Stimulated activated CD4-positive, alpha-beta T cell treated with anti-CD3 and anti-CD28 coated beads, Interleukin-1b, Interleukin-23, amount 100 ng/mL, for 4 hours (primary cell): ENCODE data around the gene CYP2F1.
"Not testable (repeated sequence)": the region's sequence is repeated elsewhere in the genome, so short reads cannot be mapped to it uniquely, and the experiment has no call there.

Experiments
- DNase-seq, 2 donors: peaks; one replicate each; pipeline ENCODE4 v3.0.0-alpha.2; 2020; ENCODE audit warnings: low read depth in 2 of 2

Gene CYP2F1

GRCh38 chr19:41127362-41127761 is 13.1 kb downstream of the CYP2F1 start:
- DNase-seq = not testable (repeated sequence)

GRCh38 chr19:41127801-41128300 is 13.6 kb downstream of the CYP2F1 start:
- peak; percentile 64 to 77 for DNase-seq

DNA sequence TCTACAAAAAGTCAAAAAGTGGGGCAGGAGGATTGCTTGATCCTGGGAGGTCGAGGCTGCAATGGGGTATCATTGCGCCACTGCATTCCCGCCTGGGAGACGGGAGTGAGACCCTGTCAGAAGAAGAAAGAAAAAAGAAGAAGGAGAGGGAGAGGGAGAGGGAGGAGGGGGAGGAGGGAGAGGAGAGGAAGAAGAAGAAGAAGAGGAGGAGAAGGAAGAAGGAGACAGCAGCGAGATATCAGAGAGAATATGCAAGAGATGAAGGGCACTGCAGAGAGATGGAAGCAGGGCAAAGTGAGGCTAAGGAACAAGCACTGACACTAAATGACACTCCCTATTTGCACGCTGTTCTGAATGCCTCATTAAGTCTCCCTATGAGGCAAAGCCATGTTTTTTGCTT is 14.5 kb downstream of the CYP2F1 start:
- no peak for DNase-seq

- DNase-seq = no peak
Observed at GRCh38 chr19:41131186-41131585, 17.0 kb downstream of the CYP2F1 start.

DNA sequence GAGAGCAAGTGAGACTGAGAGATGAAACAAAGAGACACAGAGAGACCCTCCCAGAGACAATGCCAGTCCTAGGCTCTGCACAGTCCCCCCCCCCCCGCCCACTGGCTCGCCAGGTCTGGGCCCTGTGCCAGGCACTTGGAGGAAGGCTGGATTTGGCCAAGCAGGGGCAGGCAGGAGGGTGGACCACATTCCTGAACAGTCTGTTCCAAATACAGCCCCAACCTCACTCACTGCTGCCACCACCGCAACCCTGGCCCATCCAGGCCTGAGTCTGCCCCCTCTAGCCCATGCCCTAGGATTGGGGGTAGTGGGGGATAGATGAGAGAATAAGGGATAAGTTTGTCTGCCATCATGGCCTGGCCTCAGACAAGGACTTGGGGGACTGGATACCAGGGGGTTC is 19.0 kb downstream of the CYP2F1 start:
- DNase-seq = no peak

GRCh38 chr19:41134616-41135015 is 20.4 kb downstream of the CYP2F1 start:
- no peak for DNase-seq

DNA sequence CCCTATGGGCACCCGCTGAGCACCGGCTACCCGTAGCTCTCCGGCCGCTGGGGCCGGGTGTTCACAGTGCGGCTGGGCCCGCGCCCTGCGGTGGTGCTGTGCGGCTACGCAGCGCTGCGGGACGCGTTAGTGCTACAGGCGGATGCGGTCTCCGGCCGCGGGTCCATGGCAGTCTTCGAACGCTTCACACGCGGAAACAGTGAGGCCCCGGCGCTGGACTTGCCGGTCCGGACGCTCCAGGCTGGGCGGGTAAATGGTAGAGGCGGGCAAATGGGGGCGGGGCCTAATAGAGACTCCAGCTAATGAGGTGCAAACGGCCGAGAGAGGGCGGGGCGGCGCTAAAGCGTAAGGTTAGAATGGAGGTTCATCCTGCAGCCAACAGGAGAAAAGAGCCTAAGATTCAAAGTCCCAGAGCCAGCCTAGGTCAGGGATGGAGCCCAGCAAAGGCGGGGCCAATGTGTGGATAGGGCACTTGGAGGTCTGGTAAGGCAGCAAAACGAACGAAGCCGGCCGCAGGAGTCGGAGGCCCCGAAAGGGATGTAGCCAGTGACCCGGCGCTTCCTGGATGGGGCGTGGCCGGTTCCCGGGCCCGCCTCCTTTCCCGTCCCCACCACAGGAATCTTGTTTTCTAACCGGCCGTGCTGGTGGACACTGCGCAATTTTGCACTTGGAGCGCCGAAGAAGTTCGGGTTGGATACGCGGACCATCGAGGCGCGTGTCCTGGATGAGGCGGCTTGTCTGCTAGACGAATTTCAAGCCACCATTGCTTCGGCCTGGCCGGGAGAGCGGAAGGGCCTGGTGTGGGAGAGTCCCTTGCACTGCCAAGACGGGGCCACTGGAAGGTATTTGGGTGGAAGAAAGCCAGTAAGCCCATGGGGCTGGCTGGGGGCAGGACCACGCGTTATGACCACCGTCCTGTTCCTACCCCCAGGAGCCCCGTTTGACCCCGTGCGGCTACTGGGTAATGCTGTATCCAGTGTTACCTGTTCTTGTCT is 21.5 kb downstream of the CYP2F1 start:
- peak in 1 of 2 donors; percentile 38 for DNase-seq

DNA sequence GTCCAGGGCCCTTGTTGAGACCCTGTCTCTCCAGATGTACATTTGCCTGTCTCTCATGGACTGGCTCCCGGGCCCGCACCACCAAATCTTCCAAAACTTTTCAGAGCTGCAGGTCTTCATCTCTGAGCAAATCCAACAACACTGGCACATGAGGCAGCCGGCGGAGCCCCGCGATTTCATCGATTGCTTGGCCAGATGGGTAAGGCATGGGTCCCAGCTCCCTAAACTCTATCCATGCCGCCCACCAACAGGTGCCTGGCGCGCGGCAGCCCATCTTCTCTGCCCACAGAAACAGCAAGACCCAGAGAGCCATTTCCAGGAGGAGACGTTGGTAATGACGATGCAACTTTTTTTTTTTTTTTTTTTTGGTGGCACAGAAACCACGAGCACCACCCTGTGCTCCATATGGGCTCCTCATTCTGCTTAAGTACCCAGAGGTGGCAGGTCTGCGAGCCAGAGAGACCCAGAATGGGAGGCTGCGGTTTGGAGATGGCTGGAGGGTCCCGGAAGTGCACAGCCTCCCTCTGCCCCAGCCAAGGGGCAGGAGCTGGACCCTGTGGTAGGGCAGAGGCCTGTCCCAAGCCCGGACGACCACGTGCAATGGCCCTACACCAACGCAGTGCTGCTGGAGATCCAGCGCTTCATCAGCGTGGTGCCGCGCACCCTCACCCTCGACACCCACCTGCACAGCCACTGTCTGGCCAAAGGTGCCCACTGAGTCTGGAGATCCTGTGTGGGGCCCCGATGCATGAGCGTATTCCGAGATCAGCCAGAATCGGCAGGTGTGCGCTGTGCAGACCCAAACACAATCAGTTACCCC is 22.6 kb downstream of the CYP2F1 start:
- no peak for DNase-seq

DNA sequence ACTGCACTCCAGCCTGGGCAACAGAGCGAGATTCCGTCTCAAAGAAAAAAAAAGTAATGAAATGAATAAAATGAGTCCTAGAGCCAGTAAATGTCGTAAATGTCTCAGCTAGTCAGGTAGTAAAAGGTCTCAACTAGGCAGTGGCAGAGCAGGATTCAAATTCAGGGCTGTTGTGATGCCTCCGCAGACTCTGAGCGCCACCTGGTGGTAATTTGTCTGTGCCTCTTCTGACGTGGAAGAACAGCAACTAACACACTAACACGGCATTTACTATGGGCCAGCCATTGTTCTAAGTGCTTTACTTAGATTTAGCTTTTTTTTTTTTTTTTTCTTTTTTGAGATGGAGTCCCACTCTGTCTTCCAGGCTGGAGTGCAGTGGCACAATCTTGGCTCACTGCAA is 30.2 kb downstream of the CYP2F1 start:
- DNase-seq = peak; percentile 75 to 91

GRCh38 chr19:41149831-41150230 is 35.6 kb downstream of the CYP2F1 start:
- no peak for DNase-seq

DNA sequence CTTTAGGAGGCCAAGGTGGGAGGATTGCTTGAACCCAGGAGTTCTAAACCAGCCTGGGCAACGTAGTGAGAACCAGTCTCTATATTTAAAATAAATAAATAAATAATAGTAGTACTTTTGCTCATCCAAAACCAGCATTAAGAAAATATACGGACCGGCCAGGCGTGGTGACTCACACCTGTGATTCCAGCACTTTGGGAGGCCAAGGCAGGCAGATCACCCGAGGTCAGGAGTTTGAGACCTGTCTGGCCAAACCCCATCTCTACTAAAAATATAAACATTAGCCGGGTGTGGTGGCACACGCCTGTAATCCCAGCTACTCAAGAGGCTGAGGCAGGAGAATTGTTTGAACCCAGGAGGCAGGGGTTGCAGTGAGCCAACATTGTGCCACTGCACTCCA is 36.8 kb downstream of the CYP2F1 start:
- DNase-seq = not testable (repeated sequence)

DNA sequence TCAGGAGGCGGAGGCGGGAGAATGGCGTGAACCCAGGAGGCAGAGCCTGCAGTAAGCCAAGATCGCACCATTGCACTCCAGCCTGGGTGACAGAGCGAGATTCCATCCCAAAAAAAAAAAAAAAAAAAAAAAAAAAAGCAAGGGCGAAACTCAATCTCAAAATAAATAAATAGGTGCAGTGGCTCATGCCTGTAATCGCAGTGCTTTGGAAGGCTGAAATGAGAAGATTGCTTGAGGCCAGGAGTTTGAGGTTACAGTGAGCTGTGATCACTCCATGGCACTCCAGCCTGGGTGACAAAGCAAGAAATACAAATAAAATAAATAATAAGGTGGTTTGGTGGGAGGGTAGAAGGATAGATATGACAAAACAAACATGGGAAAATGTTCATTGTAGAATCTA is 39.8 kb downstream of the CYP2F1 start:
- no peak for DNase-seq

DNA sequence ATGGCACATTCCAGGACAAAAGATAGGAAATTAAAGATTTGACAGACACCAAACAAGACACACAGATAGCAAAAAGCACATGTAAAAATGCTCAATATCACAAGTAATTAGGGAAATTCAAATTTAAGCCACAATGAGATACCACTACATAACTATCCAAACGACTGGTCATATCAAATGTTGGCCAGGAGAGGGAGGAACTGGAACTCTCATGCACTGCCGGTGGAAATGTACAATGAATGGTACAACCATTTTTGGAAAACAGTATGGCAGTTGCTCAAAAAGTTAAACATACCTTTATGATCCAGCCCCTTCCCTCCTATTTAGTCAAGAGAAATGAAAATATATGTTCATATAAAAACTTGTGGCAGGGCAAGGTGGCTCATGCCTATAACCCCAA is 42.0 kb downstream of the CYP2F1 start:
- no peak for DNase-seq

DNA sequence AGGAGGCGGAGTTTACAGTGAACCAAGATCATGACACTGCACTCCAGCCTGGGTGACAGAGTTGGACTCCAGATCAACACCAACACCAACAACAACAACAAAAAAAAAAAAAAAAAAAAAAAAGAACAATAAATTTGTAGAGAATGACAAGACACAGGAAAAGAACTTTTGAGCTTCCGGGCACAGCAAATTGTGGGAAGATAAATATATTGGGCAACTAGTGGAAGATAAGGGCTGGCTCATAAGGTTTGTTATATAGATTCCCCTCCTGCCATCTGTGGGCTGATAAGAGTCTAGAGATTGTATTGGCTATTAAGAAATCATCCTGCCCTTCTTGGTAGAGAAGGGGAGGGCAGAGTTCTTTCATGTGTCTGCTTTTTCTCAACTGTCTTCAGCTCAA is 45.6 kb downstream of the CYP2F1 start:
- no peak for DNase-seq

GRCh38 chr19:41161903-41162302 is 47.7 kb downstream of the CYP2F1 start:
- no peak for DNase-seq

GRCh38 chr19:41166944-41167804 is 52.9 kb downstream of the CYP2F1 start:
- DNase-seq = no peak

DNA sequence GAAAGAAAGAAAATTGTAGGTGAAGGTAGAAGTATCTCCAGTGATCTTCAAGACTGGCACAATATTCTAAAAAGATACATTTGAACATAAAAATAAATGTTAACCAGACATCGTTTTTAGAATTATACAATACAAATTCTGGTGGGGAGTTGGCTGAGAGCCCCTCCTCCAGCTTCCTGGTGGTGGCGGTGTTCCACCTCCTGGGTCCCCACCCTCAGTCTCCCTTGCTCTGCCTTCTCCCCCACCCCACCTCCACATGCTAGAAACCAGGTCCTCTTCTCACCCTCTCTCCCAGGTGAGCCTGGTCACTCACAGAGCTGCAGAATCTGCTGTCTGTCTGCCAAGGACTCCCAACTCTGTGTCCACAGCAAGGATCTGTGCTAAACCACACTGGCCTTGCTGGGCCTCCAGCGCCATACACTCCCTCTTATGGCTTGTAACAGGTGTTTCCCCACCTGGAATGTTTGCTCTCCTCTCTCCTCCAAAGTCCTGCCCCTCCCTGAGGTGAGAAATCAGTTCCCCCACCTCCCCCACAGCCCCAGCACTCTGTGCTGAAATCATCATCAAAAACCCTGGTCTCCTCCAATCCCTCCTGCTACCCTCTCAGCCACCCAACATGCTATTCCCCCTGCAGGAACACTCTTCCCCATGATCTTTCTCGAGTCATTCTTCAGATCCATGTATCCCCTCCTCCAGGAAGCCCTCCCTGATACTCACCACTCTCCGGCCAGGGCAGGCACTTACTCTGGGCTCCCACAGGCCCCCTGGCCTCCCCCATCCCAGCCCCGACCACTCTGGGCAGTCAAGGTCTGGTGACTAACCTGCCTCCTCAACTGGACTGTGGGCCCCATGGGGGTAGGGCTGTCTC is 58.3 kb downstream of the CYP2F1 start:
- DNase-seq = no peak

- no peak for DNase-seq
Observed at GRCh38 chr19:41174297-41174928, 60.2 kb downstream of the CYP2F1 start.

- peak in 1 of 2 donors; percentile 17 for DNase-seq
Observed at GRCh38 chr19:41175801-41176777, 61.9 kb downstream of the CYP2F1 start.
